NOMO-1 treated with DMSO at 0.1 percent for 48 hours (cell line): Measurements from ENCODE around the gene SLC1A5.
A peak's percentile ranks its signal among the peaks of the same experiment; 100 is the strongest.
"Not testable (repeated sequence)": the region's sequence is repeated elsewhere in the genome, so short reads cannot be mapped to it uniquely, and the experiment has no call there.

Experiments
- DNase-seq: peaks from one replicate; lab custom pipeline; 2025; ENCODE audit not compliant: unreplicated experiment; lab: John Stamatoyannopoulos, UW

Gene SLC1A5

GRCh38 chr19:46788262-46788967, at the start of gene SLC1A5:
Gene SLC1A5, minus strand, starts transcription at chr19:46788594. Its CDS starts 629 bp downstream, at chr19:46787965.
- peak; percentile 96 for DNase-seq

GRCh38 chr19:46838160-46838559, 49.8 kb upstream of the SLC1A5 start:
- DNase-seq, result no peak

- DNase-seq, result no peak
Observed at GRCh38 chr19:46834984-46835383, 46.6 kb upstream of the SLC1A5 start.

GRCh38 chr19:46834121-46834520, 45.7 kb upstream of the SLC1A5 start:
- no peak for DNase-seq

GRCh38 chr19:46830864-46831263, 42.5 kb upstream of the SLC1A5 start:
- no peak for DNase-seq

DNA sequence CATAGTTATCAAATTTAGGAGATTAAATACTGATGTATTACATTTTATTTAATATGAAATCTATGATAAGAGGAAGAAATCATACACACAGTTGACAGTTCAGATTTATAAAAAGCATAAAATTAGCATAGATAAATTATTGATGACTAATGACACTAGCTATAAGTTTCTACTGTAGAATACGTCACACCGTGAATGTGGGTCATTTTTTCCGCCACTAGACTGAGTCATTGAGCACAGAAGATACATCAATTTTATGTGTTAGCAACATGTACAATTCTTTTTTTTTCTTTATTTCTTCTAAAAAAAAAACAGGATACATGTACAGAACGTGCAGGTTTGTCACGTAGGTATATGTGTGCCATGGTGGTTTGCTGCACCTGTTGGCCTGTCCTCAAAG, 40.1 kb upstream of the SLC1A5 start:
- DNase-seq, result no peak

GRCh38 chr19:46825731-46826055, 37.3 kb upstream of the SLC1A5 start:
- no peak for DNase-seq

GRCh38 chr19:46824890-46825730, 36.7 kb upstream of the SLC1A5 start:
- DNase-seq, result peak; percentile 35

- no peak for DNase-seq
Observed at GRCh38 chr19:46823049-46823448, 34.7 kb upstream of the SLC1A5 start.

GRCh38 chr19:46822410-46822787, 34.0 kb upstream of the SLC1A5 start:
- not testable (repeated sequence) for DNase-seq

- DNase-seq, result no peak
Observed at GRCh38 chr19:46821512-46822409, 33.4 kb upstream of the SLC1A5 start.

GRCh38 chr19:46818812-46819211, 30.4 kb upstream of the SLC1A5 start:
- no peak for DNase-seq

GRCh38 chr19:46815833-46816627, 27.6 kb upstream of the SLC1A5 start:
- no peak for DNase-seq

DNA sequence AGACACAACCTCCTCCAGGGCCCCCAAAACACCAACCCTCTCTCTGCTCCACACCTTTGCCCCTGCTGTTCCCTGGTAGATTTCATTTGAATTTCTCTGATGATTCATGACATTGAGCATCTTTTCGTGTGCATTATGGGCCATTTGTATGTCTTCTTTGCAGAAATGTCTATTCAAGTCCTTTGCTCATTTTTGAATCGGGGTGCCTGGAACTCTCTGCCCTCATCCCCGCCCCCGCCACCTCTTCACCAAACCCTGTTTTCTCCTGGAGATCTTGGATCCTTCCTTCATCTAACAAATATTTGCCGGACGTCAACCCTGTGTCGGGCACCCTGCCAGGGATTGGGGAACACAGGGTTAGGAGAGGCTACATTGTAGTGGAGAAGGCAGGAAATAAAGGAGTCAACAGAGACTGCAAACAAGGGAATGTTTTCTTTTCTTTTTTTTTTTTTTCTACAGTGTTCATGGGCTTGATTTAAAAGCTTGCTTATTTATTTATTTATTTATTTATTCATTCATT, 25.5 kb upstream of the SLC1A5 start:
- no peak for DNase-seq

DNA sequence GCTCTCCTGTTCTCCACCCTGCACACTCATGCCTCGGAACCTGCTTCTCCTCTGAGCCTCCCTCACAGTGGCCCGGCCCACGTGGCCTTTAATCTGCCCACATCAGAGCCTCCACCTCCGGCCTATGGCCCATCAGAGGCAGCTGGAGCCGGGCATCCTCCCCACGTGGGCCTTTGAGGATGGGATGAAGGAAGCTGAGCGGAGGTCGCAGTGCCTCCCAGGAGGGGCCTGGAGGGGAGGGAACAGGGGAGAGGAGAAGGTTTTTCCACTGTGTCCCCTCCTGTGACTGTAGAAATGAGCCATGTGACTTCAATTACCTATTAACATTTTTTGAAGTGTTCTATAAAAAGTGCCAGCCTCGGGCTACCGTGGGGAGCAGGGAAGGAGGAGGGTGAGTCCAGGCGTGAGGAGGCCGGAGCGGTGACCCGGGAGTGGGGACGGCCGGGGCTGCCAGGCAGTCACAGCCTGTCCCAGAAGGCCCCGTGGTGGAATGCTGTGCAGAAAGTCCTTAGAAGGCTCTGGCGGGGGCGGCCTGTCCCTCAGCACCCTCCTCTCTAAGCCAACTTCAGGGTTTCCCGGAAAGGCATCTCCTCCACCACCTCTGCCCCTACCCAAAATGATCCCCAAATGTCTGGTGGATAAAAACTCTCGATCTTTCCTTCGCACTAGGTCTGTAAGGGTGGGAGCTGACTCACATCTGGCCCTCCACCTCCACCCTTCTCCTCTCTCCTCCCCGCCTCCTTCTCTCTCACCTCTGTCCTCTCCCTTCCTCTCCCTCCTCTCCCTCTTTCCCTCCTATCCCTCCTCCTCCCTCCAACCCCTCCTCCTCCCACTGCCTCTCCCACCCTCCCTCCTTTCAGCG, 24.8 kb upstream of the SLC1A5 start:
- no peak for DNase-seq

GRCh38 chr19:46809534-46810272, 21.3 kb upstream of the SLC1A5 start:
- DNase-seq, result no peak

GRCh38 chr19:46806656-46807055, 18.3 kb upstream of the SLC1A5 start:
- DNase-seq, result no peak

GRCh38 chr19:46804432-46804831, 16.0 kb upstream of the SLC1A5 start:
- DNase-seq, result not testable (repeated sequence)

DNA sequence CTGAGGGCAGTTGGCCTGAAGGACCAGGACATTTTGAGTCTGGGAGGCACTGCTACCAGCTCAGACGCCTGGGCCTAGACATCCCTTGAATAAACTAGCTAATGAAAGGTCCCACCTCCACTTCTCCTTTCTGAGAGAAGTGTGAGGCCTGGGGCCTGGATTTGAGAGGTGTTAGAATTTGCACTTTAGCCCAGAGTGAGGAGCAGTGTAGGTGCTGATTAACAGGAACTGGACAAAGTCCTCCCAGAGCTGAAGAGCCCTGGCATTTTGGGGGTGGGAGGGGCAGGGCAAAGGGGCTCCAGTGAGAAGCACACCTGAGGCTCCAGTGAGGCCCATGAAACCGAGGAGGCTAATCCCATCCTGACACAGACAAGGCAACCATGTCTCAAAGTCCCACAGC, 15.2 kb upstream of the SLC1A5 start:
- no peak for DNase-seq
